Measurements from ENCODE around the gene RGS7BP.

GRCh38 chr5:64632251-64632650 is 126.4 kb downstream of the RGS7BP start:
- TF ChIP-seq CTCF (IDR thresholded peaks at IDR 0.05; ENCODE audit: insufficient read depth, low read length) (no peak), GABPA (IDR thresholded peaks at IDR 0.05; ENCODE audit: low read depth) (no peak), POLR2AphosphoS5 (IDR thresholded peaks at IDR 0.05; ENCODE audit: low read depth) (no peak)
